Tibial artery (tissue), 4 donors: Measurements from ENCODE around the gene AGAP1.

Experiments
- DNase-seq, 2 donors: peaks; one replicate each; pipeline ENCODE4 v3.0.0-alpha.2; 2019
- H3K27ac ChIP-seq, 2 donors: fragments of 200-600 bp; sonication (generic) in 1 of 2; 1 replicate in 1 of 2; 2 replicates in 1 of 2; pipeline ENCODE4 v1.5.1; 2018 to 2019; ENCODE audit warnings: mild to moderate bottlenecking in 1 of 2
- H3K27me3 ChIP-seq, 2 donors: fragments of 200-600 bp; sonication (generic) in 1 of 2; one replicate each; pipeline versions ENCODE4 v1.5.1 to v1.6.0; 2016 to 2019
- H3K36me3 ChIP-seq, 3 donors: fragments of 200-600 bp; sonication (generic) in 2 of 3; one replicate each; pipeline ENCODE4 v1.5.1; 2016 to 2019; ENCODE audit warnings: mild to moderate bottlenecking in 2 of 3
- H3K4me1 ChIP-seq, 4 donors: fragments of 200-600 bp; sonication (generic) in 2 of 4; 1 replicate in 3 of 4; 2 replicates in 1 of 4; pipeline ENCODE4 v1.5.1; 2016 to 2019
- H3K4me3 ChIP-seq, 2 donors: fragments of 200-600 bp; sonication (generic) in 1 of 2; 1 replicate in 1 of 2; 2 replicates in 1 of 2; pipeline ENCODE4 v1.5.1; 2018 to 2019; ENCODE audit warnings: mild to moderate bottlenecking in 2 of 2
- H3K9me3 ChIP-seq, 3 donors: fragments of 200-600 bp; sonication (generic) in 1 of 3; one replicate each; pipeline ENCODE4 v1.5.1; 2016 to 2019
- CTCF ChIP-seq, 2 experiments: fragments of 200-600 bp in 1 of 2; fragments of 450-650 bp in 1 of 2; IDR thresholded peaks; one replicate each; pipeline ENCODE4 v1.5.1; 2017 to 2019; ENCODE audit warnings: antibody characterized with exemption in 2 of 2, mild to moderate bottlenecking in 1 of 2, moderate library complexity in 1 of 2
- intact Hi-C: fragments of 100-400 bp; cut with DNase I; formaldehyde crosslinking; loops from one replicate; pipeline ENCODE4 v1.15.0; 2023; ENCODE audit warnings: low total_unique reads

Gene AGAP1

GRCh38 chr2:235554936-235555335 lies 61.1 kb downstream of the AGAP1 start:
- Histone ChIP-seq H3K9me3 (no peaks in the 10 kb centered on the region), H3K27ac (no peak overlapping the region), H3K4me3 (no peak overlapping the region), H3K36me3 (no peaks in the 10 kb centered on the region), H3K27me3 (no peaks in the 10 kb centered on the region), H3K4me1 (peaks cover 0 to 18% (median 3%) of the 10 kb centered on the region in 4 donors)
- DNase-seq = no peak
- TF ChIP-seq CTCF (IDR thresholded peaks at IDR 0.05) = no peak
- intact Hi-C loops = no loop called here

DNA sequence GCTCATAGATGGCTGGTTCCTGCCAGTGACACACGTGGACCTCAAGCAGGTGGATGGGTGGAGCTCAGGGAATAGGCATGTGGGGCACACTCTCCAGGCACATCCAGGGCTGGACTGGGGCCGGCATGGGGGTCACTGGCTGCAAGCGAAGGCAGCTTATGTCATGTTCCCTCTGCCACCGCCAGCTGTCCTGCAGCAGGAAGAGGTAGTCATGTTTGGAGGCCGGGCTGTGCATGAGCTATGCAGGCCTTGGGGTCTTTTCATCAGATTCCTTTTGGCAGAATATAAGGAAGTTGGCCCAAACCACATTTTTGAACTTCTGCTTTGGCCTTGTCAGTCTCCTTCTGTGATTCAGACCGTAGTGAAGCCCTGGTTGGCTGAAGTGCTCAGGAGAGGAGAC lies 61.5 kb downstream of the AGAP1 start:
- intact Hi-C loops = no loop called here
- peaks cover 0 to 18% (median 3%) of the 10 kb centered on the region in 4 donors for H3K4me1 ChIP-seq

DNA sequence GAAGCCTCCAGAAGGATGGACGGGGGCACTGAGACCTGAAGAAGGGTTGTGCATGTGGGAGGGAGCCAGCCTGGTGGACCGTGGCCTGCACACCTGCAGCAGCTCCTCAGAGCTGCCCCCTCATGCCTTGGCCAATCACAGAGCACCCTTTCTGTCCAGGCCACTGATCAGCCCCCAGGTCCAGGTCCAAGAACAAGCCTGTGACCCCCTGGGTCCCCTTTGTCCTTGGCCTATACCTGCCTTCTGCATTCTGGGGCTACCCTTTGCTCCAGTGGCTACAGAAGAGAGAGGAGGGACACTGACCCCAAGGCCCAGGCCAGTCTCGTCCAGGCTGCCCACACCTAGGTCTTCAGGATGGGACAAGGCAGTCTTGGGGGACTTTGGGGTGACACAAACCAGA lies 62.2 kb downstream of the AGAP1 start:
- no peaks in the 10 kb centered on the region for H3K9me3 ChIP-seq
- no peak overlapping the region for H3K4me3 ChIP-seq
- H3K27me3 ChIP-seq = no peaks in the 10 kb centered on the region
- no peak for DNase-seq
- no peaks in the 10 kb centered on the region for H3K36me3 ChIP-seq
- intact Hi-C loops = no loop called here
- peaks cover 0 to 18% (median 3%) of the 10 kb centered on the region in 4 donors for H3K4me1 ChIP-seq
- H3K27ac ChIP-seq = no peak overlapping the region
- no peak for TF ChIP-seq CTCF (IDR thresholded peaks at IDR 0.05)

More for the DNA sequence above, 61.5 kb downstream of the AGAP1 start:
- H3K36me3 ChIP-seq = no peaks in the 10 kb centered on the region
- no peak overlapping the region for H3K4me3 ChIP-seq
- no peak for TF ChIP-seq CTCF (IDR thresholded peaks at IDR 0.05)
- DNase-seq = peak; percentile 47 to 69
- no peak overlapping the region for H3K27ac ChIP-seq
- no peaks in the 10 kb centered on the region for H3K9me3 ChIP-seq
- H3K27me3 ChIP-seq = no peaks in the 10 kb centered on the region

DNA sequence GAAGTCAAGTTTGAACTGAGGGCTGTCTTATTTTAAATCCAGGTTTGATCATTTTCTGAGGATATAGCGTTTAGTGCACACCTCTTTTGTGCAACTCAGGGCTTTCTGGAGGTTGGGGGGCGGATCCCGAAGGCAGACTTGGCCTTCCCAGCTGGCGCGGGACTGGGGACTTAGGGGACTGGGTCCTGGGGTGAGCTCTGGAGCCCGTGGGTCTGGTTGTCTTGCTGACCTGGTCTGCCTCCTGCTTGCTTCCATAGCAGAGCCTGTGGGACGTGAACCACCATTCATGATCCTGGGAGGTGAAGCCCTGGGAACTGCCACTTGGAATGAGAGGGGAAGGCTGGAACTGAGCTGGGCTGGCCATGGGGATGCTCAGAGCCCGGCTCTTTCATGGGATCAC lies 63.1 kb downstream of the AGAP1 start:
- no peak overlapping the region for H3K4me3 ChIP-seq
- H3K9me3 ChIP-seq = no peaks in the 10 kb centered on the region
- H3K27ac ChIP-seq = no peak overlapping the region
- no peak for DNase-seq
- peaks cover 0 to 19% (median 1%) of the 10 kb centered on the region in 4 donors for H3K4me1 ChIP-seq
- H3K27me3 ChIP-seq = no peaks in the 10 kb centered on the region
- H3K36me3 ChIP-seq = no peaks in the 10 kb centered on the region
- TF ChIP-seq CTCF (IDR thresholded peaks at IDR 0.05) = no peak
- intact Hi-C loops = no loop called here

DNA sequence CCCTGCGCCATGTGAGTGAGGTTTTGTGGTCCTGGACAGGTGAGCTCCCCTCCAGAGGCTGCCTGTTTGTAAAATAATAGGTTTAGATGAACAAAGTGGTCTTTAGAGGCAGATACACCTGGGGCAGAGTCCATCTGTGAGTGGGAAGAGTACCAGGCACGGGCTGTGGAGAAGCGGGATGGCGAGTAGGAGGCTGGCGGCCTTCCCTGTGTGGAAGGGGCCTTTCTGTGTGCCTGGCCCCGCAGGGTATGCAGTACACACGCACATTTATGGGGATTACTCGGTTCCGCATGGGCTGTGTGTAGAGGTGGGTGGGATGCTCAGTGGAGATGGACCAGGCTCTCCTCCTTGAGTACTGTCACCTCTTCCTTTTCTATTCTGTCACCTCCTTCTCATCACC lies 64.1 kb downstream of the AGAP1 start:
- intact Hi-C loops = no loop called here
- Histone ChIP-seq H3K36me3 (no peaks in the 10 kb centered on the region), H3K27ac (no peak overlapping the region), H3K27me3 (no peaks in the 10 kb centered on the region), H3K9me3 (no peaks in the 10 kb centered on the region), H3K4me1 (peaks cover 0 to 12% (median 2%) of the 10 kb centered on the region in 4 donors), H3K4me3 (no peak overlapping the region)
- DNase-seq = no peak
- TF ChIP-seq CTCF (IDR thresholded peaks at IDR 0.05) = no peak

- no peak overlapping the region for H3K4me3 ChIP-seq
- H3K27me3 ChIP-seq = no peaks in the 10 kb centered on the region
- TF ChIP-seq CTCF (IDR thresholded peaks at IDR 0.05) = no peak
- peaks cover 0 to 16% (median 6%) of the 10 kb centered on the region in 4 donors for H3K4me1 ChIP-seq
- H3K9me3 ChIP-seq = no peaks in the 10 kb centered on the region
- H3K27ac ChIP-seq = no peak overlapping the region
- no peak for DNase-seq
- H3K36me3 ChIP-seq = no peaks in the 10 kb centered on the region
- intact Hi-C loops = no loop called here
These were observed 64.7 kb downstream of the AGAP1 start for GRCh38 chr2:235558572-235558971.
